HG03442 (cell line): ENCODE data around the gene DNLZ.

ENCODE experiments used
- ATAC-seq: cut with Tn5 transposase; IDR thresholded peaks from one replicate; pipeline ENCODE4 v1.9.1; 2021; ENCODE audit warnings: mild to moderate bottlenecking, moderate library complexity; ENCODE audit not compliant: unreplicated experiment

DNLZ gene

DNA sequence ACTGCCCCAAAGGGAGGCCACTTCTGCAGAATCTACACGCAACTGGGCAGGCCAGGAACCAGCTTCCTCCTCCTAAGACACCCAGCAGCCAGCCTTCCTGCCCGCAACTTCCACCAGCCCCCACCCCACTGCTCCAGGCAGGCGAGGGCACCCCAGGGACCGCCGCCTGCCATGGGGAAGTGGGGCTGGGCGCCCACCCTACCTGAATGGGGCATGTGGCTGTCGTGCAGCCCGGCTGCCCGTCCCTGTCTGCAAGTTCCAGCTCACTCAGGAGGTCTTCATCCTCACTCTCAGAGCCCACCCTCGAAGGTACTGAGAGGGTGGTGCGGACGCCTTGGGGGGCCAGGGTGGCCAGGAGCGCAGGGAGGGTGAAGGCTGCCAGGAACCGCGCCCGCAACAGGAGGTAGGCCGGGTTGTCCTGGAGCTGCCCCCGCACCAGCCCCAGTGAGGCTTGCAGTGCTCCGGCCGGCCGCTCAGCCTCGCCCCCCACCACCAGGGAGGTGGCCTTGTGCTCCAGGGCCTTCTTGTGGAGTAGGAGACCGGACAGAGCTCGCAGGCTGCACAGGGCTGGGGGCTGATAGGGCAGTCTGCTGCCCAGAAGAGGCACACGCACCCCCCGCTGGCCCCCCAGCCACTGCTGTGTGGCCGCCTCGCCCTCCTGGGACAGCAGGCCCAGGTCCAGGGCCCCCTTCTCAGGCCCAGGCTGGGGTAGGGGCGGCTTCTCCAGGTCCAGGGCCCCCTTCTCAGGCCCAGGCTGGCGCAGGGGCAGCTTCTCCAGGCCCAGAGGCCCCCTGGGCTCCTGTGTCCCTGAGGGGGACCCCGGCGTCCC lies 14.0 kb upstream of the DNLZ start:
- no peak for ATAC-seq

DNA sequence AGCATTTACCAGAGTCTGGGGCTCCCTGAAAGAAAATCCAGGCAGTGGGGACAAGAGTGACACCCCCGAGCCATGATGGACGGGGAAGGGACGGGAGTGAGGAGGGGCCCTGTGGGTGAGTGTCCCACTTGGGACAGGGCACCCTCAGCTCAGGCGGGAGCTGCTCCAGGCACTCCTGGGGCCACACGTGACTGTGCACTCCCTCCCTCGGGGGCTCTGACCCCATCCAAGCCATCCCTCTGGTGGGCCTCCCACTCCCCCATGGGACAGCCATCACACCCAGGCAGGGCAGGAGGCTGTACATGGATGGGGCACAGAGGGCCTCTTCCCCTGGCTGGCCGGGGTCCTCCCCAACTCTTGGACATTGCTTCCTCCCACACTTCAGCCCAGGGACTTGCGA lies 12.9 kb upstream of the DNLZ start:
- ATAC-seq: no peak

DNA sequence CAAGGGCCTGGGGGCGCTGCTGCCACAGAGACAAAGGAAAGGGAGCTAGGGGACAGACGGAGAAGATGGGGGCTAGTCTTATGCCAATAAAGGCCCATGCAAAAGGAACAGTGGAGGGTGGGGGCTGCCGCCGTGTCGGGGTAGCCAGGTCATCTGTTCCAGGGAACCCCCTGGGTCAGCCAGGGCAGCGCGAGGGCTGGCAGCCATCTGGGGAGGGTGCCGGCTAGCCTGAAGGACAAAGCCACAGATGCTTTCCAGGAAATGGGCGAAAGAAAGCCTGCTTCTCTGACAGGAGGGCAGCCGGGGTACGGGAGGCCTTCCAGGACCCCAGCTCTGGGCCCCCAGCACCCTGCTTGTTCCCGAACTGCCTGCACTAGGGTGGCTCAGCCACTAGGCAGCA lies 11.6 kb upstream of the DNLZ start:
- no peak for ATAC-seq

DNA sequence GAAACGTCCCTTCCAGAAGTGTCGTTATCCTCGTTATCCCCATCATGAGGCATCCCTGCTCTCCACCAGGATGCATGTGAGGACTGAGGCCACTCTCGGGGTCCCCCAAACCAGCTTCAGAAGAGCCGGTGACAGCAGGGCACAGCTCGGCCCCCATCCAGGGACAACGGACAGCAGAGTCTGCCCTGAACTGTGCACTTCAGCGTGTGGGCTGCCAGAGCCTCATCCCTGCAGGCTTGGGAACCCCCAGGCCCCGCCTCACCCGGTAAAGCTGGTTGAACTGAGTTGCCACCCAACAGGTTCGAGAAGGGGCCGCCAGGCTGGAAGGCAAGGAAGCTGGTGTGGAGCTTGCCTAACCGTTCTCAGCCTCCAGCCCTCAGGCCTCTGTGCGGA lies 10.6 kb upstream of the DNLZ start:
- ATAC-seq: no peak

DNA sequence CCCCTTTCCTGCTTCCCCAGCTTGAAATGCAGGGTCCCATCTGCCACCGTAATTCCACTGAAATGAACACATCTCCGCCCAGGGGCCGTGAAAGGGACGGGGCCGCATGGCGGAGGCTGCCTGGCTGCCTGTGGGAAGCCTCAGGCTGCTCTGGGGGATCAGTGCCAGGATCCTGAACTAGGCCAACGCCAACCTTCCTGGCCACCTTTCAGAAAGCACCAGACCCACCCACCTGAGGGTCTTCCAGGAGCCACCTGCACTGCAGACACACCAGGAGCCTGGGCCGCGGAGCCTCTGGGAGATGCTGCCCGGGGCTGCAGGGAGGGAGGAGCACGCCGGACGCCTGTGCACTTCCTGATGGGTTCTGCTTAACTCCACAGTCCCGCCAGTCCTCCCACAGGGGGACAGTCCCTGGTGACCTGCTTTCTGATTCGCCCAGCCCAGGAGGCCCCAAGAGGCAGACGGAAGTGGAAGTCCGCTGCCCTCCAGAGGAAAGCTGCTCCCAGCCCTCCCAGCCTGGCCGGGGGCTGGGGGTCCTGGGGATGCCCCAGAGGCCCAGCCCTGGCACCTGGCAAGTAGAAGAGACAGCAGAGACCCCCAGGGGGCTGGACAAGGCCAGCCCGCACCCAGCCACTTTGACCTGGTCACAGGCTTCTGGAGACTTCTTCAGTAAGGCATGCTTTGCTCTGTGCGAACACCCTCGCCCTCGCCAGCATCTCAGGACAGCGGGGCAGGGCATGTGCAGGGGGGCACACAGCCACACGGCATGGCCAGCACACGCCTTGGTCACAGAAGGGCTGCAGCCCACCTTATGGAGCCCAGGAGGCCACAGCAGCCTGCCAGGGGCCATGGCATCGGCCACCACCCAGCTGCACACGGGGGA lies 10.0 kb upstream of the DNLZ start, which contains the start of gene CARD9:
Gene CARD9, minus strand, starts transcription at position 370 of the 883 bp plus-strand sequence. CDS start 1,591 bp downstream, outside the sequence.
- ATAC-seq: no peak

DNA sequence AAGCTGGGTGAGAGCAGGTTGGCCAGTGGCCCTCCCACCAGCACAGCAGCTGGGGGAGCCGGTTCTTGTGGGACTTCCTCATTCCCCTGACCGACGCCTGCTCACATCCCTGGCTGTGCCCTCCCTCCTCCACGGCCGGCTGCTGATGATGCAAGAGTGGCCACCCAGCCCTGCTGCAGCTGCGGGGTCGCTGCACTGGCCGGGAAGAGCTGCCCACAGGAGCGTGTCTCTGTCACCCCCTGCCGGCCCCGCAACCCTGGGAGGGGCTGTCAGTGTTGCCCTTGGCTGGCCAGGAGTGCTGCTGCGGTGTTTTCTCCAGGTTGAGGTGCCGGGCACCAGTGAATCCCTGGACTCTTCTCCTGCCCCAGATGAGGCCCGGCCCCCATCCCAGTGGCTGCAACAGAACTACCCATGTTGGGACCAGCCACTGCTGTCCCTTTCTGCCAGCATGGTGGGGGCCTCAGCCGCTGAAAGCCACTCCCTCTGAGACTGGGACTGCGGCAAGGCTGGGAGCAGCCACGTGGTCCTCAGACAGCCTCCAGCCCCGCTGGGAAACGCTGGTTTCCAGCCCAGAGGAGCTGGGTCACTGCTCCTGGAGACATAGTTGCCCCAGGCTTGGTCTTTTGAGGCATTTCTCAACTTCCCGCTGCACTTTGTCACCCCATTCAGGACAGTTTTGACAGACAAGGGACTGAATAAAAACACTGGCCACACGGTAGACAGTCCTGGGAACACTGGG lies 9.2 kb upstream of the DNLZ start:
- no peak for ATAC-seq

DNA sequence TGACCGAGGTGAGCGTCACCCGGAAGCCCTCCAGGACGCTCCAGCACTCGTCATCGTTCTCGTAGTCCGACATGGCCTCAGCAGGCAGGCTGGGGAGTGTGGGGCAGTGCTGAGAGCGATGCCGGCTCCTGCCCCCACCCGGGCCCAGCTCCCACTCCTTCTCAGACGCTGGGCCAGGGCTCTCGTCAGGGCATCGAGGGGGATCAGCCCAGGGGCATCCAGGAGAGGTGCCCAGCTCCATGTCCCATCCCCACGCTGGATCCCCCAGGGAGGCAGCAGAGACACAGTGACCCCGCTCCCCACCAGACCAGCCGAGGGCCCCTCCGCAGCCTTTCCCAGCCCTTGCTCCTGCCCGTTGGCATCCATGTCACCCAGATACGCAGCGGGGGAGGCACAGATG lies 8.5 kb upstream of the DNLZ start:
- ATAC-seq: no peak

DNA sequence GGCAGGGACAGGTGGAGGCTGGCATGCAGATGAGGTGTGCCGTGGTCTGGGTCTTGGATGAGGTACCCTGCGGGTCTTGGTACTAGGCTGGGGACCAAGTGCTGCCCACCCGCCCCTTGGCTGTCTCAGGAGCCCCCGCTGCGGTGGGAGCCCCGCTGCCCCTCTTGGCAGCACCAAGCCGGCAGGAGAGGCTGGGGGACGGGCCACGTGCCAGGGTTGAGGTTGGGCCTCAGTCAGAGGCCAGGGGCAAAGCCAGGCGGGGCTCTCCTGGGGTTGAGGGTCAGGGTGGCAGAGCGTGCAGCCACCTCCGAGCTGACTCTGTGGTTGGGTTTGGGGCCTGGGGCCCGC lies 8.0 kb upstream of the DNLZ start:
- ATAC-seq: no peak

DNA sequence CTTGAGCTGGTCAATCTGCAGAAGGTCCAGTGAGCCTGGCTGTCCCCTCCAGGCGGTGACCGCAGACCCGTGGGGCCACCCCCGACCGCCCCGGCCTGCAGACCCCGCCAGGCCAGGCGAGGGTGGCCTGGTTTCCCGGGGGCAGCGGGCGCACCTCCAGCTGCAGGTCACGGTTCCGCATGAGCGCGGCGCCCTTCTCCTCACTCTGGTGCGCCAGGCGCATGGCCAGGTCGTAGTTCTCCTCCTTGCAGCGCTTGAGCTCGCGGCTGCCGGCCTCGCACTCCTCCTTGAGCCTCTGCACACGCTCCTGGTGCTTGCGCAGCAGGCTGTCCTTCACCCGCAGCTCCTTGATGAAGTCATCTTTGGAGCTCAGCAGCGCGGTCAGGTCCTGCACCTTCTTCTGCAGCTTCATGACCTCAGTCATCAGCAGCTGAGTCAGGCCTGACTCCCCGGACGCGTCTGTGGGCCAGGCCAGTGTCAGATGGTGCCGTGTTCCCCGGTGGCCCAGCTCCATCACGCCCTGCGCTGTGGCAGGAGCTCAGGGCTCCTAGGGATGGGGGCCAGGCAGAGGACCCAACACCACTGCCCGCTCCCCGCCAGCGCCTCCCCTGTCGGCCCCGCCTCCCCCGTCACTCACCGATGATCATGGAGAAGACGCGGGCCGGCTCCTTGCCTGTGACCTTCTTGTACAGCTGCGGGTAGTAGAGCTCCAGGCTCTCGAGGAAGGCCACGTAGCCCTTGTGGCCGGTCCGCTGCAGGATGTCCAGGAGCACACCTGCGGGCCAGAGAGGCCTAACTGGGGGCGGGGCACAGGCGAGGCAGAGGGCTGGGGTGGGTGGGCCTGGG lies 7.4 kb upstream of the DNLZ start:
- no peak for ATAC-seq

DNA sequence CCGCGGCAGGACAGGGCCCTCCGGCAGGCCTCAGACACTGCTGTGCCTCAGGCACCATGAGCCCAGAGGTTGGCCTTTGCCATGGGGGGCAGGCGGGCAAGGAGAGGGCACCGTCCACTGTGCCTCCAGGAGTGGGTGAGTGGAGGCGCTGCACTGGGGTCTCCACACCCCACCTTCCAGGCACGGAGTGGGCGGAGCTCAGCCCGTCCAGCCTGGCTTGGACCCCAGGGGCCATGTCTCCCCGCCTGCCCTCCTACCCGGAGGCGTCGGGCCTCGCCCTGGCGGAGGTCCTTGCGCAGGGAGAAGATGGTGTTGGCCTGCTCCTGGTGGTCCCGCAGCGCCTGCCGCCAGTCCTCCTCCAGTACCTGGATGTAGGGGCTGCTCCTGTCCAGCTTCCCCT lies 6.5 kb upstream of the DNLZ start:
- no peak for ATAC-seq

DNA sequence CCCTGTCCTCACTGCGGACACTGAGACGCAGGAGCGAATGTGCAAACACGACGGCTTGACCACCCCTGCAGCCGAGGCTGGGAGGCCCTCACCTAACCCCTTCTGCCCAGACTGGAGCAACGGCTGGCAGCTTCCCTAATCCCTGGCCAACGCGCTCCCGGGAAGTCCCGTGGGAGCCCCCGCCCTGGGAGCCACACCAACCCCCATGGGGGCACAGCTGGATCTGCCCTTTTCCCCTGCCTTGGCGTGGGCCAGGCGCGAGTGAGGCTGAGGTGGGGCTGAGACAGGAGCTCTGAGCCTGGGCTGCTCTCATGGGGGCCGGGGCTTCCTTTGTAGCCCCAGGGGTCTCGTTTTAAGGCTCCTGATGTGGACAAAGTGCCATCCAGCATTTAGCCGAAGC lies 4.6 kb upstream of the DNLZ start:
- ATAC-seq: no peak

DNA sequence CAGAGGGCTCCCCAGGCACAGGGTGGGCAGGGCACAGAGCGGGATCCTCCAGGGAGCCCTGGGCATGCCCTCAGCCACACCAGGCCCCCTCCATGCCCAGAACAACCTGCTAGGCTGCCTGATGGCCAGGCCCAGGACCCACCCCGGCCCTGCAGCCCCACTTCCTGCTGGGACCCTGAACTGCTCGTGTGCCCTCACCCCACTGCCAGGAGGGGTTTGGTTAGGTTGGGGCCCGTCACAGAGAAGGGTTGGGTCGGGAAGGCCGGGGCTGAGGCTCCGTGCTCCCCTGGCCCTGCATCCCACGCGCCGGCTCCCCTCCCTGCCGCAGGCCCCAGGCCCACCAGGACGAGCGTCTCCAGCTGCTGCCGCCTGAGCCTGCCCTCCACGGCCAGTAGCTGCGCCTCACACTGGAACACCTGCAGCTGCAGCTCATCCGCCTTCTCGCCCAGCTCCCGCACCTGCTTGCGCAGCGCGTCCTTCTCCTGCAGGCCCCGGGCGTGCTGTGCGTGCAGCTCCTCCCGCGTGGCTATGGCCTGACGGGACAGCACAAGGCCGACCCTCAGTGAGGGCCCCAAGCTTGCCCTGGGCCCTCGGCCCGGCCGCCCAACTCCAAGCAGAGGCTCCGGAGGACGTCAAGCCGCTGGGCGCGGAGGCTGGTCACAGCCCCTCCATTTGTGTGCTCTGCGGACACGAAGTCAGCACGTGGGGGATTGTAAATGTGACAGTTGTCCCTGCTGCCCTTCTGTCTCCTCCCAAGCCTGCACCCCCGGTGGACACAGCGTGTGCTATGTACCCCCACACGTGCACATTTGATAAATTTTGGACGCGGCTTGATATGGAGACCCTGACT lies 4.0 kb upstream of the DNLZ start:
- ATAC-seq: no peak

DNA sequence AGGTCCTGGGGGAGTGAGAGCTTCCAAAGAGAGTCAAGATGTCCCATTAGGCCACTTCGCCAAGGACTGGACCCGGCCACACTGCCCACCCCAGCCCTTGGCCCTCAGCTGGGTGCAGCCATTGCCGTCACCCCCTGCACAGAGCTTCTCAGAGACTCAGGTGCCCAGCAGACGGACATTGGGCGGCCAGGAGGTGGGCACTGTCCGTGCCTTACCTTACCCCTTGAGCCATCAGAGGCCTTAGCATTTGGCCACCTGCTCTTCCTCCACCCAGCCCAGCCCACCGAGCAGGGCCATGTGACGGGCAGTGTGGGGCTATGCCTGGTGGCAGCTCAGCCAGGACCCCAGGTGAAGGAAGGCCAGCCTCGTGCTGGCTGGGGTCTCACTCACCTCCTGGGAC lies 3.3 kb upstream of the DNLZ start:
- ATAC-seq: no peak

DNA sequence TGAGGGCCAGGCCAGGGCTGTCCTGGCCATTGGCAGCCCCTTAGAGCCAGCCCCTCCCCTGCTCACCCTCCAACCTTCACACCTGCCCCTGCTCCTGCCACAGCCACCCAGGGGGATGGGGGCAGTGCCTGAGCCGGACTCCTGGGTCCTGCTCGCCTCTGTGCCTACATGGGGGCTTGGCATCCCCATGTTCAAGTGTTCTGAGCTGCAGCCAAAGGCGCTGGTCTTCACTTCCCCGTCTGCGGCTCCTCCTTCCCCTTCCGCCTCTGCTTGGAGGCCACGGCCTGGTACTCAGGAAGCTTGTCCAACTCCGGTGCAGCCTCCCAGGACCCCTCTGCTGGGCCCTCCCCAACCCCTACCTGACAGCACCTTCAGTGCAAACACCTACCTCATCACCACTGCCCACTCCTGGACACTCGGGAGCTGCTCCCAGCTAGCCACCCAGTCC lies 2.3 kb upstream of the DNLZ start:
- no peak for ATAC-seq

DNA sequence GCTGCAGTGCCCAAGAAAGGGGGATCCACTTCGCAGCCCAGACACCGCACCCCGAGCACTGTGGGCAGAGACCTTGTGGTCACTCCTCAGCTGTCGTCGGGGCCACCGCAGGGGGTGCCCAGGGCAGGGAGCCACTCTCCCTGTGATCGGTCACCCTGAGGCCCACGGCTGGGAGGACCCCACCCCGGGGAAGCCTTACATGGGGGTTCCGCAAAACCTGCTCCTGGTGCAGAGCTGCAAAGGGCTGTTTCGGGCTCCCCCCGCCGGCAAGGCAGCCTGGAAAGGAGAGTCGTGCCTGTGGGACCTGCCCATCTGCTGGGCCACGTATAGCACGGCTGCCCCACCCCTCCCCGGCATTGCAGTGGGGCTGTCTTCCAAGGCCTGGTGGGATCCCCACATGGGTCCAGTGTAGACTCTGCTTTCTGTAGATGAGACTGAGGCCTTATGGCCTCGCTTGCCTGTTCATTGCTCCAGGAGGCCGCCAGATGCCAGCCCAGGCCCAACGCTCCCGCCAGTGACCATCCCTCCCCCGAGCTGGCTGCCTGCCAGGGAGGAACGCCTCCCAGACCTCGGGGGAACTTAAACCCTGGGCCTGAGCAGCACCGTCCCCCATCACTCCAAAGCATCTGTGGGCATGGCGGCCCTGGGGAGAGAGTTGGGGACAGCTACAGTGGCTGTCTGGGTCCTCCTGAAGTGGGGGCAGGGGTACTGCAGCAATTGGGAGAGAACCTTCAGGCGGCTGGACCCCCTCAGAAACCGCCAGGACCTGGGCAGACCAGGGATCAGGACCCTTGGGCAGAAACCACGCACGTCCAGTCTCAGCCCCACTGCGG lies 1.6 kb upstream of the DNLZ start:
- ATAC-seq: no peak

DNA sequence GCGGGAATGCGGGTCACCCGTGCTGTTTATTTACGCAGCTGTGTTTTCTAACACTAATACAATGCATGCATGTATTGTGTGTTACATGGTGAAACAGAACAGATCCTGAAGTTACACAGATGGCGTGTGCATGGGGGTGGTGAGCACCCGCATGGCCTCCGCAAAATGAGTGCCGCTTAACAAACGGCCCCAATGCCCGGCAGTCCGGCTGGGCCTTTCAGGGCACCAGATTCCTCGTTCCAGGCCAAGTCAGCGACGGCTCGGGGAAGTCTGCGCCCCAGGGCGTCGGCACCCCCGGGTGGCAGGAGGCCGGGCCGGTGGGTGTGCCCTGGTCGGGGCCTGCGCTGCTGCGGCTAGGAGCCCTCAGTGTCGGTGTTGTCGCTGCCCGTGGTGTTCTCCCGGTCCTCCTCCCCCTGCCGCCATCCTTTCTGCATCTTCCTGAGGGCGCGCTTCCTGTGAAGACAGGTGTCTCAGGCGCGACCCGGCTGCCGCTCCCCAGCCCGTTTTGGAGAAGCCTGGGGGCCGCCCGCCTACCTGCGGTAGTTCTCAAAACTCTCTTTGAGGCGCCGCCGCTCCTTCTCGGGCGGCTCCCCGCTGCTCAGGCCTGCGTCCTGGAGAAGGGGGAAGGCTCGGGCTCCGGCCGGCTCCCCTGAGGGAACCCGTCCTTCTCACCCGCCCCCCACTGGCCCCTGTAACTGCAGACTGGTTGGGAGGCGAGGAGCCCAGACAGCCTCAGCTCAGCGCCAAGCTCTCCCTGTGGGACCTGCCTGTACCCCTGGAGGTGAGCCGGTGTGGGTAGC lies 605 bp upstream of the DNLZ start:
- ATAC-seq: no peak

DNA sequence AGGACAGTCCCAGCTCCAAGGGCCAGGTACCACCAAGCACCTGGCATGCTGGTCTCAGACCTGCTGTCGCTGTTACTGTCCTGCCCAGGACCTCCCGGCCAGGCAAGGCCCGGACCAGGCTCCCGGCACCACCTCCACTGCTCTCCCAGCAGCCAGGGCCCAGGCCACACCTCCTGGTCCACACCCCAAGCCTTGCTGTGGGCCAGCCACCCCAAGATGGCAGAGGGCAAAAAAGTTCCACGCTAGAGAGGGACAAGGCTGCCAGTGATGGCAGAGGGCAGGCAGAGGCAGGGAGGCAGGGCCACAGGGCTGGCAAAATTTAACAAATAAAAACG lies 1.1 kb downstream of the DNLZ start:
- no peak for ATAC-seq
